Mesenchymal stem cell (in vitro differentiated cells and primary cell): ENCODE results near the gene SLA2.

Source experiments
- DNase-seq: peaks from one replicate; pipeline ENCODE4 v3.0.0-alpha.2; 2013
- H2AFZ ChIP-seq: one replicate; pipeline ENCODE4 v1.6.1; 2013; ENCODE audit warnings: low read depth, mild to moderate bottlenecking, control low read depth, inconsistent platforms, low read length, moderate library complexity
- H2AK5ac ChIP-seq: 2 replicates; pipeline ENCODE4 v1.6.1; 2013; ENCODE audit warnings: low read length, moderate library complexity, mild to moderate bottlenecking, inconsistent platforms; ENCODE audit not compliant: severe bottlenecking
- H2BK120ac ChIP-seq: one replicate; pipeline ENCODE4 v1.6.1; 2013; ENCODE audit warnings: low read depth, mild to moderate bottlenecking, inconsistent platforms, low read length, moderate library complexity
- H2BK12ac ChIP-seq, 2 experiments: one replicate each; pipeline ENCODE4 v1.6.1; 2013; ENCODE audit warnings: inconsistent platforms in 2 of 2, low read length in 2 of 2, mild to moderate bottlenecking in 2 of 2, moderate library complexity in 2 of 2, control low read depth in 1 of 2
- H2BK15ac ChIP-seq: one replicate; pipeline ENCODE4 v1.6.1; 2013; ENCODE audit warnings: mild to moderate bottlenecking, low read depth, inconsistent platforms; ENCODE audit not compliant: poor library complexity, severe bottlenecking
- H2BK5ac ChIP-seq: 2 replicates; pipeline ENCODE4 v1.6.1; 2013; ENCODE audit warnings: low read depth, mild to moderate bottlenecking, low read length, control low read depth, inconsistent platforms; ENCODE audit not compliant: poor library complexity, severe bottlenecking
- H3K14ac ChIP-seq, 2 experiments: one replicate each; pipeline ENCODE4 v1.6.1; 2013; ENCODE audit warnings: inconsistent platforms in 2 of 2, low read length in 2 of 2, control low read depth in 1 of 2, mild to moderate bottlenecking in 1 of 2, moderate library complexity in 1 of 2
- H3K18ac ChIP-seq, 2 experiments: one replicate each; pipeline ENCODE4 v1.6.1; 2013; ENCODE audit warnings: inconsistent platforms in 2 of 2, low read length in 2 of 2, control low read depth in 1 of 2, low read depth in 1 of 2, mild to moderate bottlenecking in 1 of 2
- H3K23ac ChIP-seq, 2 experiments: one replicate each; pipeline ENCODE4 v1.6.1; 2013; ENCODE audit warnings: inconsistent platforms in 2 of 2, low read length in 2 of 2, mild to moderate bottlenecking in 2 of 2, moderate library complexity in 2 of 2, control low read depth in 1 of 2
- H3K27ac ChIP-seq: 2 replicates; pipeline ENCODE4 v1.5.1; 2013; ENCODE audit warnings: mild to moderate bottlenecking, moderate library complexity, low read length, control low read depth, inconsistent platforms; ENCODE audit not compliant: poor library complexity, severe bottlenecking
- H3K27me3 ChIP-seq, 2 experiments: 2 replicates each; pipeline versions ENCODE4 v1.6.1 to v1.7.0; 2013; ENCODE audit warnings: low read length in 2 of 2, mild to moderate bottlenecking in 2 of 2, moderate library complexity in 2 of 2, control low read depth in 1 of 2, inconsistent platforms in 1 of 2; ENCODE audit not compliant: control insufficient read depth in 1 of 2, insufficient read depth in 1 of 2
- H3K36me3 ChIP-seq, 2 experiments: 2 replicates each; pipeline versions ENCODE4 v1.6.1 to v1.7.0; 2013; ENCODE audit warnings: low read length in 2 of 2, control low read depth in 1 of 2, inconsistent platforms in 1 of 2, low read depth in 1 of 2, mild to moderate bottlenecking in 1 of 2; ENCODE audit not compliant: insufficient read depth in 2 of 2, control insufficient read depth in 1 of 2
- H3K4ac ChIP-seq, 2 experiments: one replicate each; pipeline ENCODE4 v1.6.1; 2013; ENCODE audit warnings: inconsistent platforms in 2 of 2, low read length in 2 of 2, mild to moderate bottlenecking in 2 of 2, moderate library complexity in 2 of 2, control low read depth in 1 of 2, low read depth in 1 of 2
- H3K4me1 ChIP-seq: 2 replicates; pipeline ENCODE4 v1.6.1; 2013; ENCODE audit warnings: low read depth, low read length, control low read depth; ENCODE audit not compliant: control insufficient read depth, insufficient read depth
- H3K4me2 ChIP-seq: 2 replicates; pipeline ENCODE4 v1.6.1; 2013; ENCODE audit warnings: low read length, mild to moderate bottlenecking, inconsistent platforms; ENCODE audit not compliant: poor library complexity, severe bottlenecking
- H3K4me3 ChIP-seq, 2 experiments: 2 replicates each; pipeline versions ENCODE4 v1.5.1 to v1.7.0; 2013; ENCODE audit warnings: low read length in 2 of 2, mild to moderate bottlenecking in 2 of 2, control low read depth in 1 of 2, low read depth in 1 of 2; ENCODE audit not compliant: insufficient read depth in 1 of 2
- H3K79me1 ChIP-seq: replicated peaks from 2 replicates; pipeline ENCODE4 v1.6.1; 2013; ENCODE audit warnings: mild to moderate bottlenecking, control low read depth, low read length, inconsistent platforms; ENCODE audit not compliant: poor library complexity, severe bottlenecking
- H3K9ac ChIP-seq: 2 replicates; pipeline ENCODE4 v1.7.0; 2013; ENCODE audit warnings: mild to moderate bottlenecking, low read length, moderate library complexity
- H3K9me3 ChIP-seq: 2 replicates; pipeline ENCODE4 v1.7.0; 2013; ENCODE audit warnings: mild to moderate bottlenecking, low read length; ENCODE audit not compliant: control insufficient read depth
- H4K8ac ChIP-seq: one replicate; pipeline ENCODE4 v1.6.1; 2013; ENCODE audit warnings: inconsistent platforms, mild to moderate bottlenecking, low read length, moderate library complexity
- H4K91ac ChIP-seq: one replicate; pipeline ENCODE4 v1.6.1; 2013; ENCODE audit warnings: mild to moderate bottlenecking, low read length, inconsistent platforms
- WGBS: methylation state at CpG from one replicate; pipeline ENCODE4 v1.1.7; 2013; ENCODE audit warnings: mixed read lengths; 5-methylcytosine and 5-hydroxymethylcytosine counted together

SLA2 gene

DNA sequence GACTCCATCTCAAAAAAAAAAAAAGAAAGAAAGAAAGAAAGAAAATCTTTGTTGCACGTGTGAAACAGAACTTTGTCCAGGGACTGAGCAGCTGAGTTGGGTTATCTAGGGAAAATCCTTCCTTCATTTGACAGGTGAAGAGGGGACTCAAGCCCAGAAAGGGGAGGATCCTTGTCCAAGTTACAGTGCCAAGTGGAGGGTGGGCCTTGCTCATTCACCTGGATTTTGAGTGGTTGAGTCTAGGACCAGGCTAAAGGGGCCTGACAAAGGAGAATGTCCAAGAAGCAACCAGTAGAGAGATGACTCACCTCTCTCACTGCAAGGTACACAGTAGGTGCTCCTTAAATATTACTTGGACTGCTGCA lies 69.9 kb downstream of the SLA2 start:
- Histone ChIP-seq H3K9me3 (no peaks in the 10 kb centered on the region), H3K18ac (no peak overlapping the region), H2BK15ac (no peak overlapping the region), H3K4me1 (peaks cover 29% of the 10 kb centered on the region), H2AK5ac (peak overlapping the region; percentile 12), H2BK5ac (no peak overlapping the region), H2BK12ac (no peak overlapping the region), H4K91ac (no peak overlapping the region), H3K4me3 (no peak overlapping the region), H2AFZ (no peak overlapping the region), H3K4me2 (no peak overlapping the region), H3K23ac (no peak overlapping the region), H4K8ac (no peak overlapping the region), H2BK120ac (no peak overlapping the region), H3K27me3 (no peaks in the 10 kb centered on the region), H3K4ac (no peak overlapping the region), H3K27ac (peak overlapping the region; percentile 33), H3K36me3 (peaks cover 0 to 14% of the 10 kb centered on the region in 2 experiments), H3K9ac (no peak overlapping the region), H3K79me1 (peaks cover 7% of the 10 kb centered on the region), H3K14ac (no peak overlapping the region)
- WGBS, result 93% methylated on average over 1 of the region's 1 CpG
- DNase-seq, result no peak

DNA sequence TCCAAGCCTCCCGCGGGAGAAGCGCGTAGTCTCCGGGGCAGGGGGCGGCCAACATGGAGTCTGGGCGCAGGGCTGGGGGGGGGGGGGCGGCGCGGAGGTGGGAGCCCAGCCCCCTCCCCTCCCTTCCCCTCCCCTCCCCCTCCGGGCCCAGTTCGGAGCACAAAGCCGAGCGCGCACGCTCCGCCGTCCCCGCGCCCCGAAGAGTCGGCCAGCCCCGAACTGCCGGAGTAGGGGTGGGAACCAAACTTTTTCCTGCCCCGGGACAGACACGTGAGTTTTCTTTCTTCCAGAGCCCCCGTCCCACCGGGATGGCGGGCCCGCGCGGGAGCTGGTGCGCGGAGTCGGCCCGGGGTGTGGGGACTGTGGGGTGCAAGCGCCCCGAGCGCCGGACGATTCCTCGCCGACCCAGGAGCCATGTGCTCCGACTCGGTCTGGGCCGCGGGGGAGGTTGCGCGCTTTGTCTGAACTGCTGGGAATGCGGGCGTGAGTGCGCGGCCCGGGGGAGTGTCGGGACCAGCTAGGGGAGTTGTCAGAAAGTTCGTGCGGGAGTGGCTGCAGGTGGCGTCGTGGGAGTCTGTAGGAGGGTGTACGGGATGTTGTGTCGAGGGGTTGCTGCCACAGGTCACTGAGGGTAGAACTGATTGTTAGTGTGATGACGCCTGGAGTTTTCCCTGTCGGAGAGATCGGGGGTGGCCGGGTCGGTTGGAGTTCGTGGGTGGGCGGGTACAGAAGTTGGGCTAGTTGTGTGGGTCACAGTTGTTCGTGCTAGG lies 71.4 kb downstream of the SLA2 start:
- peak overlapping the region; percentile 92 for H2BK120ac ChIP-seq
- peak overlapping the region; percentile 64 for H3K27ac ChIP-seq
- H3K27me3 ChIP-seq, result no peaks in the 10 kb centered on the region
- H2AFZ ChIP-seq, result peak overlapping the region; percentile 20
- DNase-seq, result peak; percentile 72
- peak overlapping the region; percentile 88 for H2BK15ac ChIP-seq
- H2BK5ac ChIP-seq, result peak overlapping the region; percentile 67
- H4K91ac ChIP-seq, result no peak overlapping the region
- WGBS, result under 1% methylated on average over 58 of the region's 69 CpGs
- peak overlapping the region; percentile 77 for H3K4me2 ChIP-seq
- no peaks in the 10 kb centered on the region for H3K9me3 ChIP-seq
- H2AK5ac ChIP-seq, result no peak overlapping the region
- H3K4ac ChIP-seq, result peak overlapping the region; percentile 81 to 89
- H2BK12ac ChIP-seq, result peak overlapping the region; percentile 21 to 55
- peak overlapping the region; percentile 45 for H4K8ac ChIP-seq
- peaks cover 6% of the 10 kb centered on the region for H3K79me1 ChIP-seq
- H3K23ac ChIP-seq, result peak overlapping the region in 1 of 2 experiments; percentile 97
- peaks cover 0 to 7% of the 10 kb centered on the region in 2 experiments for H3K36me3 ChIP-seq
- peaks cover 26% of the 10 kb centered on the region for H3K4me1 ChIP-seq
- H3K14ac ChIP-seq, result peak overlapping the region; percentile 70 to 78
- H3K4me3 ChIP-seq, result peak overlapping the region; percentile 71 to 76
- no peak overlapping the region for H3K9ac ChIP-seq
- H3K18ac ChIP-seq, result peak overlapping the region; percentile 37 to 61

DNA sequence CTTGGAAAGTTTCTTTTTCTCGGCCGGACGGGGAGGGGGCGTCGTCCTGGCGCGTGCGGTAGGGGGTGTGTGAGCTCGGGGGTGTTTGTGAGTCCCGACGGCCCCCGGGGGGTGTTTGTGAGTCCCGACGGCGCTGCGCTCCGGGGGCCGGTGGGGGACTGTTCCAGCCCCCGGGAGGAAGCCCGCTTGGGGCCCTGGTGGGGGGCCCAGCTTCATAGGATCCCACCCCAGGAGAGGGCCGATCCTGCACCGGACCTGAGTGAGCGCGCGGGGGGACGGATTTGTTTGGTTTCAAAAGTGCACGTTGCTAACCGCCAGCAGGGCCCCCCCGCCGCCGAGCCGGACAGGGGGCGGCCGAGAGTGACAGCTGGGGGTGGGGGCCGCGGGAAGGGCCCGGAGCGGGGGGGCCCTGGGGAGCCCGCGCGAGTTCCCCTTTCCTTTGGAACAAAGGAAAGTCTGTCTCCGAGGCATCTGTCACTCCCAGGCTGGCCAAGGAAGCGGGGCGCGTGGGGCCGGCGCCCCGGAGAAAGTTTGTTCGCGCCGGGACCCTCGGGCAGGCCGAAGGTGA lies 72.1 kb downstream of the SLA2 start:
- Histone ChIP-seq H4K91ac (no peak overlapping the region), H2BK120ac (peak overlapping the region; percentile 92), H2BK5ac (no peak overlapping the region), H2AFZ (no peak overlapping the region), H3K23ac (peak overlapping the region; percentile 22 to 92), H2BK12ac (peak overlapping the region in 1 of 2 experiments; percentile 38), H3K4me3 (peak overlapping the region; percentile 71 to 76), H3K27me3 (no peaks in the 10 kb centered on the region), H3K9ac (peak overlapping the region; percentile 62), H2AK5ac (no peak overlapping the region), H3K79me1 (peaks cover 3% of the 10 kb centered on the region), H3K4ac (peak overlapping the region; percentile 81 to 89), H3K18ac (peak overlapping the region; percentile 61 to 95), H3K36me3 (peaks cover 0 to 5% of the 10 kb centered on the region in 2 experiments), H3K4me2 (peak overlapping the region; percentile 77), H3K27ac (peak overlapping the region; percentile 41), H3K4me1 (peaks cover 26% of the 10 kb centered on the region), H3K9me3 (no peaks in the 10 kb centered on the region), H3K14ac (peak overlapping the region; percentile 66 to 78), H4K8ac (peak overlapping the region; percentile 69), H2BK15ac (peak overlapping the region; percentile 88)
- 2% methylated on average over 27 of the region's 53 CpGs for WGBS
- peak; percentile 47 for DNase-seq

DNA sequence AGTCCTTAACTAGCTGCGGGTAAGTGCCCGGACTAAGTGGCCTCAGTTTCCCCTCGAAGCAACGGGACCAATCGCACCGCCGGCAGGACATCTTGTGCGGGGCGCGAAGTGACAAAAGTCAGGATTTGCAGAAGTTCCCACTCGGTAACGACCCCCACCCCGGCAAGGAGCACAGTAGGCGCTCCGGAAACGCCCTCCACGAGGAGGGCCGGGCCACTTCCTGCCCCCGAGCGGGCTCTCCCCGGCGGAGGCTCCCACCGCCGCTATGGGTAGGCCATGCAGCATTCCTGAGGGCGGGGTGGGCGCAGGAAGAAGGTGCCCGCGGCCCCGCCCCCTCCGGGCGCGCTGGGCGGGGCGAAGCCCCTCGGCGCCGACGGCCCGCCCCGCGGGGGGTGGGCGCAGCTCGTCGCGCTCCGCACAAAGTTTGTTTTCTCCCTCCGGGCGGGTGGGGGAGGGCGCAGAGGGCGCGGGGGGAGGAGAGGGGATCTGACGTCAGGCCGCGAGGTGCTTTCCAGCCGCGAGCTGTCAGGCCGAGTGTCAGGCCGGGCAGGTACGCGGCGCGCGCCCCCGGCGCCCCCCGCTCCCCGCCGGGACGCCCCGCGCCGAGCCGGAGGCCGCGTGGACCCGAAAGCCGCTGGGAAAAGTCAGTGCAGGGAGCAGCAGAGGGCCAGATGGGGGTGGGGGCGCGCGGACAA lies 72.7 kb downstream of the SLA2 start, which contains the start of gene TGIF2:
Gene TGIF2, plus strand, starts transcription at position 495 of the 695 bp plus-strand sequence. CDS start 5,178 bp downstream, outside the sequence.
- WGBS, result 2% methylated on average over 42 of the region's 80 CpGs
- peak within 1 kb of the TSS; percentile 22 to 92 for H3K23ac ChIP-seq
- H3K9me3 ChIP-seq, result no peaks in the 10 kb centered on the region
- H3K14ac ChIP-seq, result peak within 1 kb of the TSS; percentile 78 to 90
- peak within 1 kb of the TSS; percentile 62 for H3K9ac ChIP-seq
- no peaks in the 10 kb centered on the region for H3K79me1 ChIP-seq
- peaks cover 26% of the 10 kb centered on the region for H3K4me1 ChIP-seq
- H2BK15ac ChIP-seq, result peak within 1 kb of the TSS; percentile 88
- H2BK120ac ChIP-seq, result peak within 1 kb of the TSS; percentile 92
- H2AFZ ChIP-seq, result peak within 1 kb of the TSS; percentile 81
- no peak within 1 kb of the TSS for H2BK5ac ChIP-seq
- peak within 1 kb of the TSS; percentile 77 for H3K4me2 ChIP-seq
- peak within 1 kb of the TSS; percentile 95 to 96 for H3K18ac ChIP-seq
- peak within 1 kb of the TSS; percentile 99 for H4K8ac ChIP-seq
- peak within 1 kb of the TSS; percentile 67 for H4K91ac ChIP-seq
- no peaks in the 10 kb centered on the region for H3K36me3 ChIP-seq
- DNase-seq, result peak; percentile 84
- H3K4me3 ChIP-seq, result peak within 1 kb of the TSS; percentile 71 to 76
- H2AK5ac ChIP-seq, result peak within 1 kb of the TSS; percentile 49
- H3K27ac ChIP-seq, result peak within 1 kb of the TSS; percentile 72
- H2BK12ac ChIP-seq, result peak within 1 kb of the TSS in 1 of 2 experiments; percentile 96
- peak within 1 kb of the TSS; percentile 81 to 89 for H3K4ac ChIP-seq
- no peaks in the 10 kb centered on the region for H3K27me3 ChIP-seq
